Upper lobe of left lung (tissue), 6 donors: ENCODE data around the gene FNDC3B. TPM values are rescaled to one million over a fixed set of nuclear protein-coding genes. Genes with fewer than 3 reads are reported as not detected.

ENCODE experiments used
- ATAC-seq, 2 donors: fragments of 200-7000 bp; cut with Tn5 transposase; one replicate each; pipeline ENCODE4 v1.9.1; 2022; ENCODE audit warnings: mild to moderate bottlenecking in 2 of 2, moderate library complexity in 2 of 2; ENCODE audit not compliant: low FRiP score in 2 of 2
- DNase-seq, 2 donors: peaks; one replicate each; pipeline ENCODE4 v3.0.0-alpha.2; 2019 to 2020
- H3K27ac ChIP-seq, 4 donors: fragments of 200-600 bp; sonication (generic); one replicate each; pipeline ENCODE4 v1.5.1; 2016 to 2019
- H3K27me3 ChIP-seq, 4 donors: fragments of 200-600 bp; sonication (generic); one replicate each; pipeline ENCODE4 v1.5.1; 2017 to 2019
- H3K36me3 ChIP-seq, 4 donors: fragments of 200-600 bp; sonication (generic); one replicate each; pipeline ENCODE4 v1.5.1; 2016 to 2019
- H3K4me1 ChIP-seq, 4 donors: fragments of 200-600 bp; sonication (generic); one replicate each; pipeline ENCODE4 v1.5.1; 2018 to 2019
- H3K4me3 ChIP-seq, 4 donors: fragments of 200-600 bp; sonication (generic); one replicate each; pipeline ENCODE4 v1.5.1; 2017 to 2019; ENCODE audit warnings: mild to moderate bottlenecking in 2 of 4, moderate library complexity in 1 of 4
- H3K9me3 ChIP-seq, 4 donors: fragments of 200-600 bp; sonication (generic); one replicate each; pipeline ENCODE4 v1.5.1; 2018 to 2019
- EP300 ChIP-seq, 4 donors: sonication (generic); formaldehyde crosslinking; IDR thresholded peaks; one replicate each; pipeline ENCODE4 v1.5.1; 2017; ENCODE audit warnings: antibody characterized with exemption in 4 of 4, control low read depth in 2 of 4
- POLR2A ChIP-seq, 4 donors: fragments of 450-650 bp; IDR thresholded peaks; one replicate each; pipeline ENCODE4 v1.5.1; 2016 to 2017; ENCODE audit warnings: antibody characterized with exemption in 4 of 4, mild to moderate bottlenecking in 2 of 4
- POLR2AphosphoS5 ChIP-seq, 2 donors: sonication (generic); formaldehyde crosslinking; IDR thresholded peaks; one replicate each; pipeline ENCODE4 v1.5.1; 2017; ENCODE audit warnings: antibody characterized with exemption in 2 of 2
- WGBS, 2 donors: methylation state at CpG; one replicate each; pipeline ENCODE4 v1.1.5; 2017 to 2018; 5-methylcytosine and 5-hydroxymethylcytosine counted together
- total RNA-seq, 6 donors: library from RNA; depleted of rRNA in 4 of 6; stranded (reverse); fragments of >200 nt in 4 of 6; gene quantifications; one replicate each; pipeline versions ENCODE4 v1.1.0 to v1.2.1, GENCODE V29; 2016 to 2021
- TF ChIP-seq, protein P1 (sequence below), 6 experiments: fragments of 450-650 bp in 4 of 6; fragments of 200-600 bp in 2 of 6; sonication (generic) in 2 of 6; IDR thresholded peaks; one replicate each; pipeline ENCODE4 v1.5.1; 2016 to 2019; ENCODE audit warnings: antibody characterized with exemption in 6 of 6
- donor health status: DM: no; HTN: no; CAD: no; lungs with moderate emphysema.
- donor health status: DM: no; HTN: yes; CAD: no; lungs with severe emphysema.

FNDC3B gene
- total RNA-seq, 6 donors from 2014 or later = 73.3 to 167 (median 119) TPM

DNA sequence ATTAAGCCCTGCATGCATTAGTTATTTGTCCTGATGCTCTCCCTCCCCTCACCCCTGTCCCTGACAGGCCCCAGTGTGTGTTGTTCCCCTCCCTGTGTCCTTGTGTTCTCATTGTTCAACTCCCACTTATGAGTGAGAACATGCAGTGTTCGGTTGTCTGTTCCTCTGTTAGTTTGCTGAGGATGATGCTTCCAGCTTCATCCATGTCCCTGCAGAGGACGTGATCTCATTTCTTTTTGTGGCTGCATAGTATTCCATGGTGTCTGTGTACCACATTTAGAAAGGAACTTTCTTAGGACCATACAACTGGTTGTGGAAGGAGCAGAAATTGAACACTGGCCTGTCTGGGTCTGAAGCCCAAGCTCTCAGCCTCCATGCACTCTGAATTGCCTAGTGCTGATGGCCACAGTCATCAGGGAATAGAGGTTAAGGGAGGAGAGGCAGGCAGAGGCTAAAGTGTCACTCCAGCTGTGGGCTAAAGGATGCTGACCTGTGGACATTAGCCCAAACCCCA, 138.5 kb downstream of the FNDC3B start:
- Histone ChIP-seq H3K27ac (no peak overlapping the region), H3K36me3 (no peaks in the 10 kb centered on the region), H3K9me3 (no peaks in the 10 kb centered on the region), H3K4me3 (no peak overlapping the region), H3K4me1 (peaks cover 40 to 60% (median 50%) of the 10 kb centered on the region in 4 donors), H3K27me3 (no peaks in the 10 kb centered on the region)
- no peak for TF ChIP-seq POLR2A (IDR thresholded peaks at IDR 0.05)
- TF ChIP-seq, protein P1, sequence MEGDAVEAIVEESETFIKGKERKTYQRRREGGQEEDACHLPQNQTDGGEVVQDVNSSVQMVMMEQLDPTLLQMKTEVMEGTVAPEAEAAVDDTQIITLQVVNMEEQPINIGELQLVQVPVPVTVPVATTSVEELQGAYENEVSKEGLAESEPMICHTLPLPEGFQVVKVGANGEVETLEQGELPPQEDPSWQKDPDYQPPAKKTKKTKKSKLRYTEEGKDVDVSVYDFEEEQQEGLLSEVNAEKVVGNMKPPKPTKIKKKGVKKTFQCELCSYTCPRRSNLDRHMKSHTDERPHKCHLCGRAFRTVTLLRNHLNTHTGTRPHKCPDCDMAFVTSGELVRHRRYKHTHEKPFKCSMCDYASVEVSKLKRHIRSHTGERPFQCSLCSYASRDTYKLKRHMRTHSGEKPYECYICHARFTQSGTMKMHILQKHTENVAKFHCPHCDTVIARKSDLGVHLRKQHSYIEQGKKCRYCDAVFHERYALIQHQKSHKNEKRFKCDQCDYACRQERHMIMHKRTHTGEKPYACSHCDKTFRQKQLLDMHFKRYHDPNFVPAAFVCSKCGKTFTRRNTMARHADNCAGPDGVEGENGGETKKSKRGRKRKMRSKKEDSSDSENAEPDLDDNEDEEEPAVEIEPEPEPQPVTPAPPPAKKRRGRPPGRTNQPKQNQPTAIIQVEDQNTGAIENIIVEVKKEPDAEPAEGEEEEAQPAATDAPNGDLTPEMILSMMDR (IDR thresholded peaks at IDR 0.05) = no peak
- no peak for TF ChIP-seq POLR2AphosphoS5 (IDR thresholded peaks at IDR 0.05)
- no peak for TF ChIP-seq EP300 (IDR thresholded peaks at IDR 0.05)
- ATAC-seq (no peak), DNase-seq (no peak)
- 100% methylated on average over 2 of the region's 2 CpGs for WGBS, 2 donors

DNA sequence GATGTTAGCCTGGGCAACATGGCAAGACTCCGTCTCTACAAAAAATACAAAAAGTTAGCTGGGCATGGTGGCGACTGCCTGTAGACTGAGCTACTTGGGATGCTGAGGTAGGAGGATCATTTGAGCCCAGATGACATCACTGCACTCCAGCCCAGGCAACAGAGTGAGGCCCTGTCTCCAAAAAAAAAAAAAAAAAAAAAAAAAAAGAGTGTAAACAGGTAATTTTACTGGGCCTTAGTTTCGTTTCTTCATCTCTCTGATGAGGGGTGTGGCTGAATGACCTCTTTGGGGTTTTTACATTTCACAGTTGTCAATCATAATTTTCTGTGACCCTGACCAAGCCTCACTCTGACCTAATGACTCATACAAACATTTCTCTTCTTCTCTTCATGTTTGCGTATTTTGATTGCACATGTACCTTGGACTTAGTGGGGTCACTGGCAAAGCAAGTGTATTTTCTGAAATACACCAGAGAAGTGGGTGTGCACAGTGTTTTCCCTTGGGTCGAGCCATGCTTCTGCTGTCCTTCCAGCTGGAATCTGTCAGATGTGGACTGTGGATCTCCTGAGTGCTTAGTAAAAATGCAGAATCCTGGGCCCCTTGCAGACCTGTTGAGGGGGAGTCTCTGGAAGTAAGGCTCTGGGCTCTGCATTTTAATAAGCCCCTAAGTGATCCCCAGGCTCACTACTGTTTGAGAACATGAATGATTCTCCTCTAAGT, 140.5 kb downstream of the FNDC3B start:
- H3K4me3 ChIP-seq = no peak overlapping the region
- no peak for TF ChIP-seq POLR2A (IDR thresholded peaks at IDR 0.05)
- TF ChIP-seq POLR2AphosphoS5 (IDR thresholded peaks at IDR 0.05) = no peak
- TF ChIP-seq EP300 (IDR thresholded peaks at IDR 0.05) = no peak
- TF ChIP-seq, protein P1 (IDR thresholded peaks at IDR 0.05) = no peak
- peak in 1 of 2 donors; percentile 26 for ATAC-seq
- no peak for DNase-seq
- WGBS, 2 donors = 78 to 86% methylated on average over 5 of the region's 5 CpGs
- H3K4me1 ChIP-seq = peaks cover 31 to 53% (median 43%) of the 10 kb centered on the region in 4 donors
- no peaks in the 10 kb centered on the region for H3K27me3 ChIP-seq
- H3K9me3 ChIP-seq = no peaks in the 10 kb centered on the region
- H3K36me3 ChIP-seq = no peaks in the 10 kb centered on the region
- no peak overlapping the region for H3K27ac ChIP-seq

DNA sequence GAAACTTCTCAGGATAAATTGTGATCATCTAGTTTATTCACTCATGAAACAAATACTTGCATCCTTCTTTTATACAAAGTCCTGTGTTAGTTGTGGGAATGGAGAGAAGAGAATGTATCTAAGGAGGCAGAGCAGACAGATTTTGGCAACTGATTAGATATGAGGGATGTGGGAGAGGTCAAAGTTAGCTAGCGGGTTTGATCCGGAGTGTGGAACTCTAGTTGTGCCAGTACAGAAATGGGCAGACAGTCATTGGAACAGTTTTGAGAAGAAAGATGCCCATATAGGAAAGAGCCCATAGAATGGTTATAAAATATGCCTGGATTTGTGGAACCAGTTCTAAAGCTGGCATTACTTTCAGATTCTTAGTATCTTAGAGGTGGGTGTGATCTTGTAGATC, 141.1 kb downstream of the FNDC3B start:
- no peaks in the 10 kb centered on the region for H3K9me3 ChIP-seq
- no peaks in the 10 kb centered on the region for H3K27me3 ChIP-seq
- DNase-seq (no peak), ATAC-seq (no peak)
- peaks cover 27 to 47% (median 37%) of the 10 kb centered on the region in 4 donors for H3K4me1 ChIP-seq
- WGBS, 2 donors = 73 to 74% methylated on average over 2 of the region's 2 CpGs
- H3K27ac ChIP-seq = no peak overlapping the region
- no peaks in the 10 kb centered on the region for H3K36me3 ChIP-seq
- H3K4me3 ChIP-seq = no peak overlapping the region
- TF ChIP-seq POLR2A (IDR thresholded peaks at IDR 0.05) (no peak), EP300 (IDR thresholded peaks at IDR 0.05) (no peak), POLR2AphosphoS5 (IDR thresholded peaks at IDR 0.05) (no peak)
- TF ChIP-seq, protein P1 (IDR thresholded peaks at IDR 0.05) = no peak

DNA sequence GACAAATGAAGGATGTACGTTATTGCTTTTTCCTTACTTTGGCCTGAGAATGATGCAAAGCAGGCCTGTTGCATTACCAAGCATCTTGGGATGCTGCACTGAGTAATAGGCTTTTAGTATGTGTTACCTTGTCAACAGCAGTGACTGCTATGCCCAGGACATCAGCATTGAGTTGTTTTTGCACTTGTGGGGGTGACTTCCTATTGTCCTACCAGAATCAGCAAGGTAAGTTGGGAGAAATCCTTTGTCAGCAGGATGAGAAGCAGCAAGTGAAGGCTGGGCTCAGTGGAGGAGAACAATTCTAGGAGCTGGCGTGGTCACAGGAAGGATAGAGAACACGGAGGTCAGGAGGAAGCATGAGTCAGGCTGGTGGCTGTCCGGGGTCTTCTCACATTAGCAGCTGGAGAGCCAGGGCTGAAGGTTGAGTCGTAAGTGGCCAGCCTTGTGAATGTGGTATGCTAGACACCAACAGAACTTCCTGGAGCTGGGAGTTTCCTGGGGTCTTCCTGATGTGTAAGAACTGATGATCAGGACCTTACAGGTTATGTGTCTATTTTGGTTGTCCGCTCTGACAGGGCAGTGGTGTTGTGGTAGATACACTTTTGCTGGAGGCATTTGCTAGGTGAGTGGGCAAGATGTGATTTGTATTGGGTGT, 142.7 kb downstream of the FNDC3B start:
- peak in 1 of 2 donors; percentile 52 for ATAC-seq
- WGBS, 2 donors = 51 to 63% methylated on average over 5 to 6 of the region's 6 CpGs
- peaks cover 16 to 40% (median 26%) of the 10 kb centered on the region in 4 donors for H3K4me1 ChIP-seq
- H3K27me3 ChIP-seq = no peaks in the 10 kb centered on the region
- DNase-seq = peak in 1 of 2 donors; percentile 38
- H3K4me3 ChIP-seq = no peak overlapping the region
- H3K27ac ChIP-seq = peak overlapping the region in 2 of 4 donors; percentile 1 to 20
- H3K36me3 ChIP-seq = no peaks in the 10 kb centered on the region
- no peaks in the 10 kb centered on the region for H3K9me3 ChIP-seq
- TF ChIP-seq POLR2A (IDR thresholded peaks at IDR 0.05) = no peak

DNA sequence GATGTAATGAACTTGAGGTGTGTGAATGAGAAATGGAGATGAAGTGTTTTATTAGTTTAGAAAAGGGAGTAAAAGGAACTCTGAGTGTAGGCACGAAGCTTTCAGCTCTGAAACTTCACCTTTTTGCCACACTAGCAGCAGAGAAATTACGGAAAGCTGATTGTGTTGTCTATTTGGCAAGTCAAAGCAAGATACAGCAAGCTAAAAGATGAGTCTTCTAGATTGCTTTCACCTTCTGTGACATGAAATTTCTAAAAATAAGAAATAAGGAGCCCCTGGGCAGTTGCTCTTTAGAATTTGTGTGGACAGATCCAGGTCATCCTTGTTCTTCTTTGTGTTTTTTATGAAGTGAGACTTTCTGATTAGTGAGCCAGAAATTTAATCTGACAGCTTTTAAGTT, 143.4 kb downstream of the FNDC3B start:
- H3K4me1 ChIP-seq = peaks cover 16 to 38% (median 23%) of the 10 kb centered on the region in 4 donors
- no peak for ATAC-seq

More for the DNA sequence above, 143.4 kb downstream of the FNDC3B start:
- H3K36me3 ChIP-seq = no peaks in the 10 kb centered on the region
- TF ChIP-seq POLR2A (IDR thresholded peaks at IDR 0.05) (no peak), POLR2AphosphoS5 (IDR thresholded peaks at IDR 0.05) (no peak), EP300 (IDR thresholded peaks at IDR 0.05) (no peak)
- TF ChIP-seq, protein P1 (IDR thresholded peaks at IDR 0.05) = no peak
- H3K4me3 ChIP-seq = no peak overlapping the region
- H3K27ac ChIP-seq = no peak overlapping the region
- WGBS, 2 donors = 54 to 73% methylated on average over 2 of the region's 2 CpGs
- H3K9me3 ChIP-seq = no peaks in the 10 kb centered on the region
- H3K27me3 ChIP-seq = no peaks in the 10 kb centered on the region
- DNase-seq = no peak
